ENCODE measurements around the gene NME4. TPM values are rescaled to one million over a fixed set of nuclear protein-coding genes. Genes with fewer than 3 reads are reported as not detected.
A peak's percentile ranks its signal among the peaks of the same experiment; 100 is the strongest.

Gene NME4
- total RNA-seq, 2 donors from 2014 or later = 38.3 to 63.6 TPM

DNA sequence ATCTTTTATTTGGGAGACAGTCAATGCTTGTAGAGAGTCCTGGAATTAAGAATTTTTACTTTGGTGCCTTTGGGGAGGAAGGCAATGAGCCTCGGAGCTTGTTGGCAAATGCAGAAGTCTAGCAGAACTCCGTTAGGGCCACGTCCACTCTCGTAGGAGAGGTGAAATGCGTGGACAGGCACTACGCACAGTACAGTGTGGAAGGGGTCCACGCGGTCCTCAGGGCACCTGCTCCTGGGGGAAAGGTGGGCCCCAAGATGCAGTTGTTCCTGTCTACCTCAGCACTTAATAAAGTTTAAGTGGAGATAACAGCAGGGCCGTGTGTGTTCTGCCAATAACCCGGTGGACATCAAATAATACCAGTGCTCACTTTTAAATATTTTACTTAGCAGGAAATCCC, 30.3 kb downstream of the NME4 start:
- intact Hi-C loops (cut with DNase I) = no loop called here
- Histone ChIP-seq H3K27ac (no peak overlapping the region), H3K4me1 (no peaks in the 10 kb centered on the region), H3K4me3 (peak overlapping the region; percentile 63), H3K9me3 (no peaks in the 10 kb centered on the region), H3K36me3 (no peaks in the 10 kb centered on the region), H3K27me3 (no peaks in the 10 kb centered on the region), H3K9ac (ENCODE audit: low read depth in 2 of 2, low read length in 2 of 2) (peak overlapping the region in 1 of 2 donors; percentile 30)
- DNase-seq = no peak
- TF ChIP-seq, protein P1, sequence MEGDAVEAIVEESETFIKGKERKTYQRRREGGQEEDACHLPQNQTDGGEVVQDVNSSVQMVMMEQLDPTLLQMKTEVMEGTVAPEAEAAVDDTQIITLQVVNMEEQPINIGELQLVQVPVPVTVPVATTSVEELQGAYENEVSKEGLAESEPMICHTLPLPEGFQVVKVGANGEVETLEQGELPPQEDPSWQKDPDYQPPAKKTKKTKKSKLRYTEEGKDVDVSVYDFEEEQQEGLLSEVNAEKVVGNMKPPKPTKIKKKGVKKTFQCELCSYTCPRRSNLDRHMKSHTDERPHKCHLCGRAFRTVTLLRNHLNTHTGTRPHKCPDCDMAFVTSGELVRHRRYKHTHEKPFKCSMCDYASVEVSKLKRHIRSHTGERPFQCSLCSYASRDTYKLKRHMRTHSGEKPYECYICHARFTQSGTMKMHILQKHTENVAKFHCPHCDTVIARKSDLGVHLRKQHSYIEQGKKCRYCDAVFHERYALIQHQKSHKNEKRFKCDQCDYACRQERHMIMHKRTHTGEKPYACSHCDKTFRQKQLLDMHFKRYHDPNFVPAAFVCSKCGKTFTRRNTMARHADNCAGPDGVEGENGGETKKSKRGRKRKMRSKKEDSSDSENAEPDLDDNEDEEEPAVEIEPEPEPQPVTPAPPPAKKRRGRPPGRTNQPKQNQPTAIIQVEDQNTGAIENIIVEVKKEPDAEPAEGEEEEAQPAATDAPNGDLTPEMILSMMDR (IDR thresholded peaks at IDR 0.05) = no peak

DNA sequence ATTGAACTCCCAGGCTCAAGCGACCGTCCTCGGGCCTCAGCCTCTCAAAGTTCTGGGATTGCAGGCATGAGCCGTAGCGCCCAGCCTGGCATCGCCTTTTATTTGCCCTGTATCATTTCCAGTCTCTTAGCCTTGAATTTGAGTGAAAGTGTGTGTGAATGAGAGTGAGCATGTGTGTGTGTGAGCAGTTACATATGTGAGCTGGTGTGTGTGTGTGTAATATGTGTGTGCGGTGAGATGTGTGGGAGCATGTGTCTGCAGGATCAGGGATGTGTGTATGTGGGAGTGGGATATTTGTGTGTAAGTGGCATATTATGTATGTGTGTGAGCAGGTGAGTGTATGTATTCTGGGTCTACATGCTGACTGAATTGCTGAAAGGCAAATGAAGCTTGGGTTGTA, 33.9 kb downstream of the NME4 start:
- Histone ChIP-seq H3K27me3 (no peaks in the 10 kb centered on the region), H3K4me1 (no peaks in the 10 kb centered on the region), H3K27ac (no peak overlapping the region), H3K9me3 (no peaks in the 10 kb centered on the region), H3K9ac (ENCODE audit: low read depth in 2 of 2, low read length in 2 of 2) (no peak overlapping the region), H3K36me3 (no peaks in the 10 kb centered on the region), H3K4me3 (no peak overlapping the region)
- TF ChIP-seq, protein P1 (IDR thresholded peaks at IDR 0.05) = no peak
- DNase-seq = no peak
- intact Hi-C loops (cut with DNase I) = no loop called here

DNA sequence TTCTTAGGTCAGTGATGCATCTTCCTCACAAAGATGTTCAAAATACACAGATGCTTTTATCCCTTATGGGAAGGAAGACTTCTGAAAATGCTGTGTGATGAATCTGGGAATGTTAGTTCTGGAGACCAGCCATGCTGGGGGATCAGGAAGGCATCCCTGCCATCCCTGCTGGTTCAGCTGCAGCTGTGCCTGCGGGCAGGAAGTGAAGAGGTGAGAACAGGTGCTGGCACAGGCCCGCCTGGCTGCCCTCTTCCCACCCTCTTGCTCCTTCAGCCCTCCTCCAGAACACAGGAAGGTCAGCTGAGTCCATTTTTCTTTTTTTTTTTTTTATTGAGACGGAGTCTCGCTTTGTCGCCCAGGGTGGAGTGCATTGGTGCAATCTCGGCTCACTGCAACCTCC, 43.6 kb downstream of the NME4 start:
- Histone ChIP-seq H3K27me3 (no peaks in the 10 kb centered on the region), H3K4me3 (no peak overlapping the region), H3K9me3 (no peaks in the 10 kb centered on the region), H3K9ac (ENCODE audit: low read depth in 2 of 2, low read length in 2 of 2) (no peak overlapping the region), H3K36me3 (no peaks in the 10 kb centered on the region), H3K4me1 (no peaks in the 10 kb centered on the region), H3K27ac (no peak overlapping the region)
- intact Hi-C loops (cut with DNase I) = no loop called here
- no peak for DNase-seq
- TF ChIP-seq, protein P1 (IDR thresholded peaks at IDR 0.05) = no peak

DNA sequence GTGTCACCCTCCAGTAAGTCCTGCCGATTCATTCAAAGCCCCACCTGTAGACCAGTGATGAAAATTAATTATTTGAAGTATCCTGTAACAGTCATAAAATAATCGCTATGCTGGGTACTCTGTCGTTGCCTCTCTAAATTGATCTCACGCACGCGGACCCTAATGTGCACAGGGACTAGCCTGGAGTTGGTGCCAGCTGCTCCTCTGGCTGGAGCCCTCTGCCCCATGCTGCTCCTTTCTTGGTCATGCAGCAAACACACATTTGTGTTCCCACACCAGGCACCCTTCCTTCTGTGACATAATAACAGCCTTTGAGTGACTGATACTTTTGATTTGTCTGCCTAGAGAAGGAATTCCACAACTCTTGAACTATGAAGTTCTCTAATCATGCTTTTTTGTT, 44.4 kb downstream of the NME4 start:
- no peaks in the 10 kb centered on the region for H3K4me1 ChIP-seq
- no peak overlapping the region for H3K27ac ChIP-seq
- no peaks in the 10 kb centered on the region for H3K27me3 ChIP-seq
- DNase-seq = no peak
- H3K36me3 ChIP-seq = no peaks in the 10 kb centered on the region
- TF ChIP-seq, protein P1 (IDR thresholded peaks at IDR 0.05) = no peak
- no peak overlapping the region for H3K9ac ChIP-seq (ENCODE audit: low read depth in 2 of 2, low read length in 2 of 2)
- H3K9me3 ChIP-seq = no peaks in the 10 kb centered on the region
- no peak overlapping the region for H3K4me3 ChIP-seq
- intact Hi-C loops (cut with DNase I) = no loop called here

DNA sequence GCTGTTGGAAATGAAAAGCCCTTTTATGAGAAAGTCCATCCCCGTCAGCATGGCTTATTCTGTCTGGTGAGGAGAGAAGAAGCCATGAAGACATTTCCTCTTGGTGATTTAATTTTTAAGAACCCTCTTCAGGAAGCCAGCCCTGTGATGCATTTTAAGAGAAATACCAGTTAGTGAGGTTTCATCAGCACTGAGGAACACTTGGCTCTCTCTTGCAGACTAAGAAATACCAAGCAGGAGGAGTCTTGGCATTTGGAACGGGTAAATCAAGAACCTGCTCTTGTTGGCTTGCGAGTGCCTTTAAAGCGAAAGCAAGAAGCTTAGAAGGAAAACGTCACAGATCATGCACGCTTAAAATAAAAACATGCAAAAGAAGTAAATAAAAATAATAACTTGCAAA, 46.0 kb downstream of the NME4 start:
- intact Hi-C loops (cut with DNase I) = no loop called here
- no peaks in the 10 kb centered on the region for H3K36me3 ChIP-seq
- no peak overlapping the region for H3K4me3 ChIP-seq

More for the DNA sequence above, 46.0 kb downstream of the NME4 start:
- H3K9ac ChIP-seq (ENCODE audit: low read depth in 2 of 2, low read length in 2 of 2) = no peak overlapping the region
- TF ChIP-seq, protein P1 (IDR thresholded peaks at IDR 0.05) = no peak
- H3K27ac ChIP-seq = no peak overlapping the region
- DNase-seq = no peak
- no peaks in the 10 kb centered on the region for H3K27me3 ChIP-seq
- H3K4me1 ChIP-seq = no peaks in the 10 kb centered on the region
- H3K9me3 ChIP-seq = no peaks in the 10 kb centered on the region

Data from colonic mucosa (tissue), 4 donors.